Measurements from ENCODE around the gene PRELID2.

The PRELID2 gene

GRCh38 chr5:145761254-145761653 lies 73.9 kb downstream of the PRELID2 start:
- TF ChIP-seq CTCF (IDR thresholded peaks at IDR 0.05): no peak
- no peaks in the 10 kb centered on the region for H3K27me3 ChIP-seq
- intact Hi-C loops (cut with DNase I; ENCODE audit: low total_unique reads): no loop called here
- H3K9me3 ChIP-seq: no peaks in the 10 kb centered on the region
- no peak for DNase-seq
- H3K4me3 ChIP-seq: no peak overlapping the region
- no peak overlapping the region for H3K27ac ChIP-seq
- H3K36me3 ChIP-seq: peaks cover 17 to 26% (median 20%) of the 10 kb centered on the region in 3 donors
- no peaks in the 10 kb centered on the region for H3K4me1 ChIP-seq

GRCh38 chr5:145760660-145761059 lies 74.5 kb downstream of the PRELID2 start:
- H3K36me3 ChIP-seq: peaks cover 17 to 26% (median 20%) of the 10 kb centered on the region in 3 donors
- no peak for DNase-seq
- H3K4me3 ChIP-seq: no peak overlapping the region
- H3K27me3 ChIP-seq: no peaks in the 10 kb centered on the region
- no peaks in the 10 kb centered on the region for H3K9me3 ChIP-seq
- intact Hi-C loops (cut with DNase I; ENCODE audit: low total_unique reads): no loop called here
- no peak for TF ChIP-seq CTCF (IDR thresholded peaks at IDR 0.05)
- no peaks in the 10 kb centered on the region for H3K4me1 ChIP-seq
- no peak overlapping the region for H3K27ac ChIP-seq

GRCh38 chr5:145752947-145753346 lies 82.2 kb downstream of the PRELID2 start:
- intact Hi-C loops (cut with DNase I; ENCODE audit: low total_unique reads): no loop called here
- Histone ChIP-seq H3K27ac (no peak overlapping the region), H3K27me3 (no peaks in the 10 kb centered on the region), H3K36me3 (peaks cover 0 to 6% (median 0%) of the 10 kb centered on the region in 3 donors), H3K4me3 (no peak overlapping the region), H3K9me3 (peaks cover 0 to 17% (median 0%) of the 10 kb centered on the region in 3 donors), H3K4me1 (peaks cover 0 to 11% (median 4%) of the 10 kb centered on the region in 4 donors)
- DNase-seq: no peak
- no peak for TF ChIP-seq CTCF (IDR thresholded peaks at IDR 0.05)

- no peak overlapping the region for H3K4me3 ChIP-seq
- TF ChIP-seq CTCF (IDR thresholded peaks at IDR 0.05): no peak
- DNase-seq: no peak
Measured at GRCh38 chr5:145752534-145752933, 82.6 kb downstream of the PRELID2 start.

GRCh38 chr5:145750199-145750598 lies 84.9 kb downstream of the PRELID2 start:
- no peaks in the 10 kb centered on the region for H3K27me3 ChIP-seq
- no peak for TF ChIP-seq CTCF (IDR thresholded peaks at IDR 0.05)
- no peak for DNase-seq
- peaks cover 0 to 11% (median 4%) of the 10 kb centered on the region in 4 donors for H3K4me1 ChIP-seq
- H3K27ac ChIP-seq: no peak overlapping the region
- H3K9me3 ChIP-seq: peaks cover 0 to 19% (median 0%) of the 10 kb centered on the region in 3 donors
- no peak overlapping the region for H3K4me3 ChIP-seq
- H3K36me3 ChIP-seq: no peaks in the 10 kb centered on the region
- intact Hi-C loops (cut with DNase I; ENCODE audit: low total_unique reads): no loop called here

More at GRCh38 chr5:145752534-145752933, 82.6 kb downstream of the PRELID2 start:
- Histone ChIP-seq H3K27ac (no peak overlapping the region), H3K27me3 (no peaks in the 10 kb centered on the region), H3K36me3 (peaks cover 0 to 5% (median 0%) of the 10 kb centered on the region in 3 donors), H3K4me1 (peaks cover 0 to 11% (median 4%) of the 10 kb centered on the region in 4 donors), H3K9me3 (peaks cover 0 to 17% (median 0%) of the 10 kb centered on the region in 3 donors)
- intact Hi-C loops (cut with DNase I; ENCODE audit: low total_unique reads): no loop called here
